ENCODE results near the gene CNTN3.
A peak's percentile ranks its signal among the peaks of the same experiment; 100 is the strongest.

The CNTN3 gene

GRCh38 chr3:74614107-74614967, at the start of gene CNTN3:
Gene CNTN3 (minus strand): TSS chr3:74614659. CDS start chr3:74521112, 93,547 bp downstream.
- no peak within 1 kb of the TSS for H3K27ac ChIP-seq (ENCODE audit: low read depth, low read length)
- H3K4me3 ChIP-seq (ENCODE audit: low read depth, low read length): peak within 1 kb of the TSS; percentile 60
- no peaks in the 10 kb centered on the region for H3K79me2 ChIP-seq (ENCODE audit: control insufficient read depth, insufficient read depth, low read length, unreplicated experiment)
- H3K36me3 ChIP-seq (ENCODE audit: insufficient read depth, low read length): no peaks in the 10 kb centered on the region
- H2AFZ ChIP-seq (ENCODE audit: low read length, unreplicated experiment): peak within 1 kb of the TSS; percentile 13
- H3K27me3 ChIP-seq (ENCODE audit: insufficient read depth, low read length): peaks cover 39% of the 10 kb centered on the region
- no peaks in the 10 kb centered on the region for H3K4me1 ChIP-seq (ENCODE audit: control insufficient read depth, insufficient read depth, low read length, unreplicated experiment)

- H3K79me2 ChIP-seq (ENCODE audit: control insufficient read depth, insufficient read depth, low read length, unreplicated experiment): no peaks in the 10 kb centered on the region
- no peaks in the 10 kb centered on the region for H3K4me1 ChIP-seq (ENCODE audit: control insufficient read depth, insufficient read depth, low read length, unreplicated experiment)
- no peaks in the 10 kb centered on the region for H3K36me3 ChIP-seq (ENCODE audit: insufficient read depth, low read length)
- H3K27ac ChIP-seq (ENCODE audit: low read depth, low read length): no peak overlapping the region
- H2AFZ ChIP-seq (ENCODE audit: low read length, unreplicated experiment): no peak overlapping the region
- no peaks in the 10 kb centered on the region for H3K27me3 ChIP-seq (ENCODE audit: insufficient read depth, low read length)
- H3K4me3 ChIP-seq (ENCODE audit: low read depth, low read length): no peak overlapping the region
These were observed 48.7 kb upstream of the CNTN3 start for GRCh38 chr3:74663178-74663577.

GRCh38 chr3:74661672-74662071, 47.2 kb upstream of the CNTN3 start:
- Histone ChIP-seq H3K36me3 (ENCODE audit: insufficient read depth, low read length) (no peaks in the 10 kb centered on the region), H3K79me2 (ENCODE audit: control insufficient read depth, insufficient read depth, low read length, unreplicated experiment) (no peaks in the 10 kb centered on the region), H3K4me1 (ENCODE audit: control insufficient read depth, insufficient read depth, low read length, unreplicated experiment) (no peaks in the 10 kb centered on the region), H3K4me3 (ENCODE audit: low read depth, low read length) (no peak overlapping the region), H2AFZ (ENCODE audit: low read length, unreplicated experiment) (no peak overlapping the region), H3K27me3 (ENCODE audit: insufficient read depth, low read length) (no peaks in the 10 kb centered on the region), H3K27ac (ENCODE audit: low read depth, low read length) (no peak overlapping the region)

GRCh38 chr3:74651885-74652284, 37.4 kb upstream of the CNTN3 start:
- Histone ChIP-seq H3K79me2 (ENCODE audit: control insufficient read depth, insufficient read depth, low read length, unreplicated experiment) (no peaks in the 10 kb centered on the region), H3K4me1 (ENCODE audit: control insufficient read depth, insufficient read depth, low read length, unreplicated experiment) (no peaks in the 10 kb centered on the region), H2AFZ (ENCODE audit: low read length, unreplicated experiment) (no peak overlapping the region), H3K27ac (ENCODE audit: low read depth, low read length) (no peak overlapping the region), H3K4me3 (ENCODE audit: low read depth, low read length) (no peak overlapping the region), H3K36me3 (ENCODE audit: insufficient read depth, low read length) (no peaks in the 10 kb centered on the region), H3K27me3 (ENCODE audit: insufficient read depth, low read length) (no peaks in the 10 kb centered on the region)

GRCh38 chr3:74651292-74651691, 36.8 kb upstream of the CNTN3 start:
- Histone ChIP-seq H3K27me3 (ENCODE audit: insufficient read depth, low read length) (no peaks in the 10 kb centered on the region), H2AFZ (ENCODE audit: low read length, unreplicated experiment) (no peak overlapping the region), H3K79me2 (ENCODE audit: control insufficient read depth, insufficient read depth, low read length, unreplicated experiment) (no peaks in the 10 kb centered on the region), H3K27ac (ENCODE audit: low read depth, low read length) (no peak overlapping the region), H3K36me3 (ENCODE audit: insufficient read depth, low read length) (no peaks in the 10 kb centered on the region), H3K4me1 (ENCODE audit: control insufficient read depth, insufficient read depth, low read length, unreplicated experiment) (no peaks in the 10 kb centered on the region), H3K4me3 (ENCODE audit: low read depth, low read length) (no peak overlapping the region)

GRCh38 chr3:74648107-74648506, 33.6 kb upstream of the CNTN3 start:
- H3K27me3 ChIP-seq (ENCODE audit: insufficient read depth, low read length): no peaks in the 10 kb centered on the region
- H3K4me1 ChIP-seq (ENCODE audit: control insufficient read depth, insufficient read depth, low read length, unreplicated experiment): peaks cover 2% of the 10 kb centered on the region
- H3K27ac ChIP-seq (ENCODE audit: low read depth, low read length): no peak overlapping the region
- no peak overlapping the region for H3K4me3 ChIP-seq (ENCODE audit: low read depth, low read length)
- H3K79me2 ChIP-seq (ENCODE audit: control insufficient read depth, insufficient read depth, low read length, unreplicated experiment): no peaks in the 10 kb centered on the region
- no peaks in the 10 kb centered on the region for H3K36me3 ChIP-seq (ENCODE audit: insufficient read depth, low read length)
- no peak overlapping the region for H2AFZ ChIP-seq (ENCODE audit: low read length, unreplicated experiment)

GRCh38 chr3:74646094-74646493, 31.6 kb upstream of the CNTN3 start:
- no peaks in the 10 kb centered on the region for H3K79me2 ChIP-seq (ENCODE audit: control insufficient read depth, insufficient read depth, low read length, unreplicated experiment)
- no peak overlapping the region for H2AFZ ChIP-seq (ENCODE audit: low read length, unreplicated experiment)
- H3K36me3 ChIP-seq (ENCODE audit: insufficient read depth, low read length): no peaks in the 10 kb centered on the region
- H3K4me3 ChIP-seq (ENCODE audit: low read depth, low read length): no peak overlapping the region
- H3K27ac ChIP-seq (ENCODE audit: low read depth, low read length): no peak overlapping the region
- H3K27me3 ChIP-seq (ENCODE audit: insufficient read depth, low read length): no peaks in the 10 kb centered on the region
- peaks cover 5% of the 10 kb centered on the region for H3K4me1 ChIP-seq (ENCODE audit: control insufficient read depth, insufficient read depth, low read length, unreplicated experiment)

- no peaks in the 10 kb centered on the region for H3K79me2 ChIP-seq (ENCODE audit: control insufficient read depth, insufficient read depth, low read length, unreplicated experiment)
- peak overlapping the region; percentile 39 for H2AFZ ChIP-seq (ENCODE audit: low read length, unreplicated experiment)
- no peak overlapping the region for H3K4me3 ChIP-seq (ENCODE audit: low read depth, low read length)
- H3K27ac ChIP-seq (ENCODE audit: low read depth, low read length): no peak overlapping the region
- H3K4me1 ChIP-seq (ENCODE audit: control insufficient read depth, insufficient read depth, low read length, unreplicated experiment): peaks cover 5% of the 10 kb centered on the region
- no peaks in the 10 kb centered on the region for H3K27me3 ChIP-seq (ENCODE audit: insufficient read depth, low read length)
- no peaks in the 10 kb centered on the region for H3K36me3 ChIP-seq (ENCODE audit: insufficient read depth, low read length)
These were observed 29.2 kb upstream of the CNTN3 start for GRCh38 chr3:74643636-74644035.

- peaks cover 5% of the 10 kb centered on the region for H3K4me1 ChIP-seq (ENCODE audit: control insufficient read depth, insufficient read depth, low read length, unreplicated experiment)
- H3K36me3 ChIP-seq (ENCODE audit: insufficient read depth, low read length): no peaks in the 10 kb centered on the region
- H3K4me3 ChIP-seq (ENCODE audit: low read depth, low read length): no peak overlapping the region
- H3K79me2 ChIP-seq (ENCODE audit: control insufficient read depth, insufficient read depth, low read length, unreplicated experiment): no peaks in the 10 kb centered on the region
- peak overlapping the region; percentile 39 for H2AFZ ChIP-seq (ENCODE audit: low read length, unreplicated experiment)
- no peak overlapping the region for H3K27ac ChIP-seq (ENCODE audit: low read depth, low read length)
- no peaks in the 10 kb centered on the region for H3K27me3 ChIP-seq (ENCODE audit: insufficient read depth, low read length)
These were observed 28.4 kb upstream of the CNTN3 start for GRCh38 chr3:74642876-74643275.

- H2AFZ ChIP-seq (ENCODE audit: low read length, unreplicated experiment): no peak overlapping the region
- no peaks in the 10 kb centered on the region for H3K79me2 ChIP-seq (ENCODE audit: control insufficient read depth, insufficient read depth, low read length, unreplicated experiment)
- peaks cover 5% of the 10 kb centered on the region for H3K4me1 ChIP-seq (ENCODE audit: control insufficient read depth, insufficient read depth, low read length, unreplicated experiment)
- H3K4me3 ChIP-seq (ENCODE audit: low read depth, low read length): no peak overlapping the region
- no peaks in the 10 kb centered on the region for H3K27me3 ChIP-seq (ENCODE audit: insufficient read depth, low read length)
- H3K36me3 ChIP-seq (ENCODE audit: insufficient read depth, low read length): no peaks in the 10 kb centered on the region
- no peak overlapping the region for H3K27ac ChIP-seq (ENCODE audit: low read depth, low read length)
These were observed 25.8 kb upstream of the CNTN3 start for GRCh38 chr3:74640211-74640610.

GRCh38 chr3:74639681-74640080, 25.2 kb upstream of the CNTN3 start:
- Histone ChIP-seq H2AFZ (ENCODE audit: low read length, unreplicated experiment) (no peak overlapping the region), H3K79me2 (ENCODE audit: control insufficient read depth, insufficient read depth, low read length, unreplicated experiment) (no peaks in the 10 kb centered on the region), H3K27ac (ENCODE audit: low read depth, low read length) (no peak overlapping the region), H3K36me3 (ENCODE audit: insufficient read depth, low read length) (no peaks in the 10 kb centered on the region), H3K4me3 (ENCODE audit: low read depth, low read length) (no peak overlapping the region), H3K4me1 (ENCODE audit: control insufficient read depth, insufficient read depth, low read length, unreplicated experiment) (peaks cover 5% of the 10 kb centered on the region), H3K27me3 (ENCODE audit: insufficient read depth, low read length) (no peaks in the 10 kb centered on the region)
